Mesendoderm (in vitro differentiated cells): ENCODE measurements around the gene HEATR5B.

Source experiments
- DNase-seq: peaks from one replicate; pipeline ENCODE4 v3.0.0; 2013
- H2AK5ac ChIP-seq: 2 replicates; pipeline ENCODE4 v1.6.1; 2013; ENCODE audit warnings: low read length, inconsistent platforms
- H2BK120ac ChIP-seq: 2 replicates; pipeline ENCODE4 v1.6.1; 2013; ENCODE audit warnings: low read depth, mild to moderate bottlenecking, low read length, moderate library complexity, mixed read lengths
- H2BK15ac ChIP-seq: replicated peaks from 2 replicates; pipeline ENCODE4 v1.6.1; 2013; ENCODE audit warnings: low read depth, mild to moderate bottlenecking, moderate library complexity
- H2BK5ac ChIP-seq: 2 replicates; pipeline ENCODE4 v1.6.1; 2013; ENCODE audit warnings: low read length, inconsistent platforms
- H3K18ac ChIP-seq: 2 replicates; pipeline ENCODE4 v1.6.1; 2013; ENCODE audit warnings: mild to moderate bottlenecking, low read length, mixed read lengths
- H3K23ac ChIP-seq: one replicate; pipeline ENCODE4 v1.6.1; 2013; ENCODE audit warnings: low read length
- H3K27ac ChIP-seq: 2 replicates; pipeline ENCODE4 v1.5.1; 2013; ENCODE audit warnings: low read depth, mild to moderate bottlenecking, inconsistent platforms, low read length, moderate library complexity
- H3K27me3 ChIP-seq: 2 replicates; pipeline ENCODE4 v1.6.1; 2013; ENCODE audit warnings: low read length, control low read depth, mild to moderate bottlenecking, inconsistent platforms; ENCODE audit not compliant: insufficient read depth, poor library complexity
- H3K36me3 ChIP-seq: 2 replicates; pipeline ENCODE4 v1.6.1; 2013; ENCODE audit warnings: low read length, inconsistent platforms; ENCODE audit not compliant: control insufficient read depth, insufficient read depth
- H3K4ac ChIP-seq: one replicate; pipeline ENCODE4 v1.6.1; 2013; ENCODE audit warnings: low read depth, mild to moderate bottlenecking, low read length, moderate library complexity
- H3K4me1 ChIP-seq: 2 replicates; pipeline ENCODE4 v1.6.1; 2013; ENCODE audit warnings: low read depth, low read length, inconsistent platforms; ENCODE audit not compliant: control insufficient read depth
- H3K4me2 ChIP-seq: 2 replicates; pipeline ENCODE4 v1.6.1; 2013; ENCODE audit warnings: low read length
- H3K4me3 ChIP-seq: 2 replicates; pipeline ENCODE4 v1.5.1; 2013; ENCODE audit warnings: mild to moderate bottlenecking, low read length
- H3K56ac ChIP-seq: one replicate; pipeline ENCODE4 v1.6.1; 2013; ENCODE audit warnings: low read length
- H3K79me1 ChIP-seq: 2 replicates; pipeline ENCODE4 v1.6.1; 2013; ENCODE audit warnings: low read length, inconsistent platforms
- H3K79me2 ChIP-seq: 2 replicates; pipeline ENCODE4 v1.6.1; 2013; ENCODE audit warnings: mild to moderate bottlenecking, low read length; ENCODE audit not compliant: control insufficient read depth, insufficient read depth
- H3K9ac ChIP-seq: 2 replicates; pipeline ENCODE4 v1.6.1; 2013; ENCODE audit warnings: low read length, inconsistent platforms
- H4K5ac ChIP-seq: one replicate; pipeline ENCODE4 v1.6.1; 2013; ENCODE audit warnings: low read length
- H4K8ac ChIP-seq: one replicate; pipeline ENCODE4 v1.6.1; 2013; ENCODE audit warnings: low read depth, mild to moderate bottlenecking, control low read depth, low read length, moderate library complexity
- WGBS: extraction: QIAGEN DNeasy Blood & Tissue Kit; methylation state at CpG from one replicate; pipeline ENCODE4 v1.1.7; 2013; ENCODE audit warnings: low lambda C conversion rate, missing lambda C conversion rate; ENCODE audit not compliant: insufficient coverage; ENCODE audit errors: extremely low coverage; 5-methylcytosine and 5-hydroxymethylcytosine counted together

Gene HEATR5B

DNA sequence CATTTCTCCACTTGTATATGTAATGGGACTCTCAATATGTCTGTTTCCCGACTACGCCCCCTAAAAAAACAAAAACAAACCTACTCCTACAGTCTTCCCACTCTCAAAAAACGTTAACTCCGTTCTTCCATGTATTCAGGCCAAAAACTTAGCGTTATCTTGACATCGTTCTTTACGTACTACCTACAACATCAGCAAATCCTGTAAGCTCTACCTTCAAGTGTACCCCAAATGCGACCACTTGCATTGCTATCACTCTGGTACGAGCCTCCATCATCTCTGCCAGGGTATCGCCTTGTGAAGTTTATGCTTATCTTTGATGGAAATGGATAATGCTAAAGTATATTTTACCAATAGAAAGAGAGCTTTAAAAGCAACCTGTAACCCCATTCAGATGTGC lies 625 bp upstream of the HEATR5B start:
- peak; percentile 28 for DNase-seq
- H3K27ac ChIP-seq: no peak overlapping the region
- no peak overlapping the region for H3K4ac ChIP-seq
- H3K36me3 ChIP-seq: no peaks in the 10 kb centered on the region
- H3K9ac ChIP-seq: peak overlapping the region; percentile 82
- H2BK120ac ChIP-seq: no peak overlapping the region
- H3K79me2 ChIP-seq: no peaks in the 10 kb centered on the region
- H2AK5ac ChIP-seq: peak overlapping the region; percentile 8
- H3K4me1 ChIP-seq: no peaks in the 10 kb centered on the region
- peak overlapping the region; percentile 92 for H3K56ac ChIP-seq
- peak overlapping the region; percentile 48 for H2BK5ac ChIP-seq
- no CpG with 5 or more reads among the region's 10 CpGs for WGBS
- no peak overlapping the region for H2BK15ac ChIP-seq
- H3K4me3 ChIP-seq: peak overlapping the region; percentile 88
- H4K8ac ChIP-seq: no peak overlapping the region
- no peak overlapping the region for H3K18ac ChIP-seq
- H4K5ac ChIP-seq: no peak overlapping the region
- H3K23ac ChIP-seq: no peak overlapping the region
- peak overlapping the region; percentile 96 for H3K4me2 ChIP-seq
- no peaks in the 10 kb centered on the region for H3K79me1 ChIP-seq
- no peaks in the 10 kb centered on the region for H3K27me3 ChIP-seq

DNA sequence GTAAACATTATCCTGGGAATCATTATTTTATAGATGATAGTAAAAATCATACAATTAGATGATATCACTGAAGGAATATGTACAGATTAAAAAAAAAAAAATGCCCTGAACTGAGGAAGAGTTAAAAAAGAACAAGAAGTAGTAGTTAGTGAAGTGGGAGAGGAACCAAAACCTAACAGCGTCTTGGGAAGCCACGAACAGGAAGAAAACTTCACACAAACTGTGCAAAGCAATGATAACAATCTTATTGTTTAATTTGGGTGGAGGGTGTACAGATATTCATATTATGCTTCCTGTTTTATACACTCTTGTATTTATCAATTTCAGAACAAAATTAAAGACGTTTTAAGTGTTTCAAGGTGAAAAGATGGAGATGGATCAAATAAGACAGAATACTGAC lies 3.5 kb downstream of the HEATR5B start:
- Histone ChIP-seq H3K27ac (no peak overlapping the region), H3K23ac (no peak overlapping the region)
- WGBS: no CpG with 5 or more reads among the region's 3 CpGs

DNA sequence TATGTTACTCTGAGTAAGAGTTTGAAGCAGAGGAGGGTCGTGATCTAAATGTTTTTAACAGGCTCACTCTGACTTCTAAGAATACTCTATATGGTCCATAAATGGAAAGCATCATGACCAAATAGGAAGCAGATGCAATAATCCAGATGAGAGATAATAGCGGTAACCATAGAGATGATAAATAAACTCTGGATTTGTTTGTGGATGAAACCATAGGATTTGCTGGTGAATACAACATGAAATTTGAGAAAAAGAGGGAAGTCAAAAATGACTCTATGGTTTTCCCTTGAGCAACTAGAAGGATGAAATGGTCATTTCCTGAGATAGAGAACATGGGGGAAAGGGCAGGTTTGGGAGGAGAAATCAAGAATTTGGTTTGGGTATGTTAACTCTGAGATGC lies 3.9 kb downstream of the HEATR5B start:
- no CpG with 5 or more reads among the region's 2 CpGs for WGBS

More for the DNA sequence above, 3.5 kb downstream of the HEATR5B start:
- Histone ChIP-seq H3K36me3 (no peaks in the 10 kb centered on the region), H3K4me3 (no peak overlapping the region), H3K79me2 (no peaks in the 10 kb centered on the region), H2BK15ac (no peak overlapping the region), H3K18ac (no peak overlapping the region), H3K4ac (no peak overlapping the region), H3K79me1 (no peaks in the 10 kb centered on the region), H2BK5ac (no peak overlapping the region), H3K9ac (no peak overlapping the region), H4K8ac (no peak overlapping the region), H2AK5ac (no peak overlapping the region), H4K5ac (no peak overlapping the region), H3K56ac (no peak overlapping the region), H3K4me2 (no peak overlapping the region), H2BK120ac (no peak overlapping the region), H3K27me3 (no peaks in the 10 kb centered on the region), H3K4me1 (no peaks in the 10 kb centered on the region)
- no peak for DNase-seq

DNA sequence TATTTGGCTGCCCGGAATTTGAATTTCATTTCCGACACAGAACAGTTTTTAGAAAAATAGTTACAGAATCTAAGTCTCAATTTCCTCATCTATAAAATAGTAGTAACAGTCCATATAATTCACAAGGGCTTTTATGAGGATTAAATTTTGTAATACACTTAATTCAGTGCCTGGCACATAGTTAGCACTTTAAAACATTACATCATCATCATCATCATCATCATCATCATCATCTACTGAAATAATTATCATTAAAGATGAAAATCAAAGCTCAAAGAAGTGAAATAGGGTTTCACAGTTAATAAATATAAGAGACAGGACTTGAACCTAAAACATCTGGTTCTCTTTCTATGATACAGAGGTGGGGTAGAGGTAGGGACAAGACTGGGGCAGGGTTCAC lies 13.2 kb downstream of the HEATR5B start:
- peaks cover 2% of the 10 kb centered on the region for H3K36me3 ChIP-seq
- no CpG with 5 or more reads among the region's 2 CpGs for WGBS

More for the DNA sequence above, 3.9 kb downstream of the HEATR5B start:
- no peak overlapping the region for H3K56ac ChIP-seq
- H2BK5ac ChIP-seq: no peak overlapping the region
- H4K5ac ChIP-seq: no peak overlapping the region
- no peak overlapping the region for H2BK120ac ChIP-seq
- H3K27ac ChIP-seq: no peak overlapping the region
- DNase-seq: no peak
- H3K23ac ChIP-seq: no peak overlapping the region
- H3K18ac ChIP-seq: no peak overlapping the region
- H3K36me3 ChIP-seq: no peaks in the 10 kb centered on the region
- H3K4me1 ChIP-seq: no peaks in the 10 kb centered on the region
- no peak overlapping the region for H2BK15ac ChIP-seq
- no peaks in the 10 kb centered on the region for H3K79me1 ChIP-seq
- no peak overlapping the region for H3K4ac ChIP-seq
- no peak overlapping the region for H3K4me2 ChIP-seq
- H2AK5ac ChIP-seq: no peak overlapping the region
- H3K9ac ChIP-seq: no peak overlapping the region
- H3K27me3 ChIP-seq: no peaks in the 10 kb centered on the region
- no peaks in the 10 kb centered on the region for H3K79me2 ChIP-seq
- H3K4me3 ChIP-seq: no peak overlapping the region
- no peak overlapping the region for H4K8ac ChIP-seq

DNA sequence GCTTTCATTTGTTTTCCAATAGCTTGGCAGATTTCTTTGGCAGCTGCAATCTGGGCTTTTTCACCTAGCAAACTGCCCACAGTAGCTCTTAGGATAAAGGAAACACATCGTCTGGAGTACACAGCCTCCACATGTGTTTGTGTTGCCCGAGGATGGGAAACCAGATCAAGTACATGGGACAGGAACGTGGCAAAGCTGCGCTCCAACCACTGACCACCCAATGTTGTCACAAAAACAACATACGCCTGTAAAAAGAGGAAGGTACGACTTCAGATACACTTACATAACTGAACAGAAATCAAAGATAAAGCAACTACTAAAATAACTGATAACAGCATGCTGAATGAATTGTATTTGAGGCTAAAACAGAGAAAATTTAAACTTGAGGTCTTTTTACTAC lies 15.5 kb downstream of the HEATR5B start:
- Histone ChIP-seq H2BK15ac (no peak overlapping the region), H3K27me3 (no peaks in the 10 kb centered on the region), H3K79me2 (no peaks in the 10 kb centered on the region), H2BK5ac (no peak overlapping the region), H4K5ac (no peak overlapping the region), H3K23ac (no peak overlapping the region), H3K4me2 (no peak overlapping the region), H3K18ac (no peak overlapping the region), H4K8ac (no peak overlapping the region), H3K27ac (no peak overlapping the region), H3K4me1 (no peaks in the 10 kb centered on the region), H2AK5ac (no peak overlapping the region), H3K36me3 (peaks cover 2% of the 10 kb centered on the region), H3K9ac (no peak overlapping the region), H3K4me3 (no peak overlapping the region), H3K56ac (no peak overlapping the region), H3K79me1 (no peaks in the 10 kb centered on the region), H3K4ac (no peak overlapping the region), H2BK120ac (no peak overlapping the region)
- no peak for DNase-seq
- no CpG with 5 or more reads among the region's 6 CpGs for WGBS

More for the DNA sequence above, 13.2 kb downstream of the HEATR5B start:
- no peak overlapping the region for H3K18ac ChIP-seq
- no peak overlapping the region for H3K27ac ChIP-seq
- no peak overlapping the region for H2BK15ac ChIP-seq
- no peak overlapping the region for H2AK5ac ChIP-seq
- H2BK120ac ChIP-seq: no peak overlapping the region
- H3K79me1 ChIP-seq: no peaks in the 10 kb centered on the region
- H4K5ac ChIP-seq: no peak overlapping the region
- no peak for DNase-seq
- no peak overlapping the region for H3K4me3 ChIP-seq
- H3K4me2 ChIP-seq: no peak overlapping the region
- no peak overlapping the region for H3K4ac ChIP-seq
- H4K8ac ChIP-seq: no peak overlapping the region
- no peaks in the 10 kb centered on the region for H3K4me1 ChIP-seq
- no peak overlapping the region for H3K56ac ChIP-seq
- H3K79me2 ChIP-seq: no peaks in the 10 kb centered on the region
- no peak overlapping the region for H3K9ac ChIP-seq
- no peak overlapping the region for H3K23ac ChIP-seq
- no peaks in the 10 kb centered on the region for H3K27me3 ChIP-seq
- no peak overlapping the region for H2BK5ac ChIP-seq

DNA sequence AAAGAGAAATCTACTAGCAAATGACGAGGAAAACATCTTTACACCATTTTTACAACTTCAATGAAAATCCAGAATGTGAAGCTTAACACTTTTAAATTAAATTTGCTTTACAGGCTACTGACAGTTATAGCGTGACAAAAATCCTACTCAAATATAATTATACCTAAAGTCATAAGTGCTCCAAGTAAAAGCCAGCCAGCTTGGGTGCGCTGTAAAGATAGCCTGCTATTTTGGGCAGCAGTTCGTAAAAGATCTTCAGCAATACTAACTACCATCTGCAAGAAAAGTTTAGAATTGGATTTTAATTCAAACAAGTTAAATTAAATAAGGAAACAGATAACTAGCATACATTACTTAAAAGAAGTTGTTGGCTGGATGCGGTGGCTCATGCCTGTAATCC lies 22.4 kb downstream of the HEATR5B start:
- H3K56ac ChIP-seq: no peak overlapping the region
- no CpG with 5 or more reads among the region's 5 CpGs for WGBS
- H4K5ac ChIP-seq: no peak overlapping the region
- H3K27me3 ChIP-seq: no peaks in the 10 kb centered on the region
- no peak for DNase-seq
- H3K4me1 ChIP-seq: no peaks in the 10 kb centered on the region
- no peak overlapping the region for H3K4ac ChIP-seq
- H2AK5ac ChIP-seq: no peak overlapping the region
- no peak overlapping the region for H4K8ac ChIP-seq
- no peaks in the 10 kb centered on the region for H3K79me2 ChIP-seq
- H3K9ac ChIP-seq: no peak overlapping the region
- no peak overlapping the region for H2BK5ac ChIP-seq
- H3K18ac ChIP-seq: no peak overlapping the region
- H3K36me3 ChIP-seq: no peaks in the 10 kb centered on the region
- no peaks in the 10 kb centered on the region for H3K79me1 ChIP-seq
- H2BK120ac ChIP-seq: no peak overlapping the region
- H3K4me2 ChIP-seq: no peak overlapping the region
- H3K27ac ChIP-seq: no peak overlapping the region
- no peak overlapping the region for H3K4me3 ChIP-seq
- no peak overlapping the region for H3K23ac ChIP-seq
- no peak overlapping the region for H2BK15ac ChIP-seq
